Activated T-cell treated with anti-CD3 and anti-CD28 coated beads for 4 hours (primary cell): Measurements from ENCODE around the gene C20orf204.
"Not testable (repeated sequence)": the region's sequence is repeated elsewhere in the genome, so short reads cannot be mapped to it uniquely, and the experiment has no call there.

Experiments
- DNase-seq: peaks from one replicate; pipeline ENCODE4 v3.0.0-alpha.2; 2020

C20orf204 gene

GRCh38 chr20:64084685-64085152, 48.7 kb downstream of the C20orf204 start:
- DNase-seq, result no peak

DNA sequence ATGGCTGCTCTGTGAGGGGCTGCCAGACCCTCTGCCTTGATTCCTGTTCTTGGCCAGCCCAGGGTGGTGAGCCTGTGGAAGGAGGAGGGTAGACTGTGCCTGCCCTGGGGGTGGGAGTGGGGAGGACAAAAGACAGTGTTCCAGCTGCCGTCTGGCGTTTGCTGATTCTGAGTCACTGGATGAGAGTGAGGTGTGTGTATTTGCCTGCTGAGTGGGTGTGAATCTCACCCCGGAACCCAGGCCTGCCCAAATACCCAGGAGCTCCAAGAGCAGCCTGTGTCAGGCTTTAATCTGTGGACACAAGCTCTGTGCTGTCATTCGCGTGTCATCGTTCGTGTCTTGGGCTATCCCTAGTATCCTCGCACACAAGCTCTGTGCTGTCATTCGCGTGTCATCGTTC, 50.8 kb downstream of the C20orf204 start:
- no peak for DNase-seq

DNA sequence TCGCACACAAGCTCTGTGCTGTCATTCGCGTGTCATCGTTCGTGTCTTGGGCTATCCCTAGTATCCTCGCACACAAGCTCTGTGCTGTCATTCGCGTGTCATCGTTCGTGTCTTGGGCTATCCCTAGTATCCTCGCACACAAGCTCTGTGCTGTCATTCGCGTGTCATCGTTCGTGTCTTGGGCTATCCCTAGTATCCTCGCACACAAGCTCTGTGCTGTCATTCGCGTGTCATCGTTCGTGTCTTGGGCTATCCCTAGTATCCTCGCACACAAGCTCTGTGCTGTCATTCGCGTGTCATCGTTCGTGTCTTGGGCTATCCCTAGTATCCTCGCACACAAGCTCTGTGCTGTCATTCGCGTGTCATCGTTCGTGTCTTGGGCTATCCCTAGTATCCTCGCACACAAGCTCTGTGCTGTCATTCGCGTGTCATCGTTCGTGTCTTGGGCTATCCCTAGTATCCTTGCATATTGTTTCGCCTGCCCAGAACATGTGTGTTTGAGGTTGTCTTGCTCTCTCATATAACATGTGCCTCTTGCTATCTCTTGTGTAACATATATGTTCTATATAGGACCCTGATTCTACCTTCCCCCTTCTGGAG, 51.3 kb downstream of the C20orf204 start:
- DNase-seq, result not testable (repeated sequence)

GRCh38 chr20:64088586-64088985, 52.6 kb downstream of the C20orf204 start:
- not testable (repeated sequence) for DNase-seq
